GM21526 (cell line): Measurements from ENCODE around the gene STAT6.
A peak's percentile ranks its signal among the peaks of the same experiment; 100 is the strongest.

Experiments used
- ATAC-seq: cut with Tn5 transposase; IDR thresholded peaks from one replicate; pipeline ENCODE4 v1.9.1; 2021; ENCODE audit warnings: moderate library complexity; ENCODE audit not compliant: unreplicated experiment, low FRiP score

Gene STAT6, protein sequence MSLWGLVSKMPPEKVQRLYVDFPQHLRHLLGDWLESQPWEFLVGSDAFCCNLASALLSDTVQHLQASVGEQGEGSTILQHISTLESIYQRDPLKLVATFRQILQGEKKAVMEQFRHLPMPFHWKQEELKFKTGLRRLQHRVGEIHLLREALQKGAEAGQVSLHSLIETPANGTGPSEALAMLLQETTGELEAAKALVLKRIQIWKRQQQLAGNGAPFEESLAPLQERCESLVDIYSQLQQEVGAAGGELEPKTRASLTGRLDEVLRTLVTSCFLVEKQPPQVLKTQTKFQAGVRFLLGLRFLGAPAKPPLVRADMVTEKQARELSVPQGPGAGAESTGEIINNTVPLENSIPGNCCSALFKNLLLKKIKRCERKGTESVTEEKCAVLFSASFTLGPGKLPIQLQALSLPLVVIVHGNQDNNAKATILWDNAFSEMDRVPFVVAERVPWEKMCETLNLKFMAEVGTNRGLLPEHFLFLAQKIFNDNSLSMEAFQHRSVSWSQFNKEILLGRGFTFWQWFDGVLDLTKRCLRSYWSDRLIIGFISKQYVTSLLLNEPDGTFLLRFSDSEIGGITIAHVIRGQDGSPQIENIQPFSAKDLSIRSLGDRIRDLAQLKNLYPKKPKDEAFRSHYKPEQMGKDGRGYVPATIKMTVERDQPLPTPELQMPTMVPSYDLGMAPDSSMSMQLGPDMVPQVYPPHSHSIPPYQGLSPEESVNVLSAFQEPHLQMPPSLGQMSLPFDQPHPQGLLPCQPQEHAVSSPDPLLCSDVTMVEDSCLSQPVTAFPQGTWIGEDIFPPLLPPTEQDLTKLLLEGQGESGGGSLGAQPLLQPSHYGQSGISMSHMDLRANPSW

DNA sequence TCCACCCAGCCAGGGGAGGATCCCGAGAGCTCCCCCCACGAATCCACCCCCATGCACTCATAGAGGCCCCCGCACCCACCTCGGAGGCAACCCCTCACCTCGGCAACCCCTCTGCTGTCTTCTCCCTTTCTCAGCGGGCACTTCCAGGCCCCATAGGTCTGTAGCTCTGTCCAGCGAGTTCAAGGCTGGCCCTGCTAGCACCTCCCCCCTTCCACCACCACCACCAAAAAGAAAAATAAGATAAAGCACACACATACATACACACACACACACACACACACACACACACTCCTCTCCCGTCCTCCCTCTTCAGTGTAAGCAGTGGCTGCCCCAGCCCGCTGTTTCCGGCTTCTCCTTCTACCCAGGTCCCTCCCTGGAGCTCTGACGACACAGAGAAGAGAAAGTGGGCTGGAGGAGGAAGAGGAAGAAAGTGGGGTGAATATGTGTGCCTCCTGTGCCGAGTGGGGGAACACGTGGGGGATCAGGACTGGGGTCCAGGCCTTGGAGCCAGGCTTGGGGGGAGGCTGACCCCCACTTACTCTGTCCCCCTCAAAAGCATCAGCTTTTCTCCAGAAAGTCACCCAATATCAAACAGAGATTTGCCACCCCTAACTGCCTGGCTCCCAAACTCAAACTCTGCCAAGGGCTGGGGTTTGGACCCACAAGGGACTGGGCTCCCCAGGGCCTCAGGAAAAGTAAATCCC is at the start of gene STAT6:
TSS of gene STAT6 (minus strand) at position 332 of the 704 bp plus-strand sequence. CDS start 3,084 bp downstream, outside the sequence.
- peak; percentile 51 for ATAC-seq

GRCh38 chr12:57160741-57161140 is 49.6 kb upstream of the STAT6 start:
- ATAC-seq: no peak

DNA sequence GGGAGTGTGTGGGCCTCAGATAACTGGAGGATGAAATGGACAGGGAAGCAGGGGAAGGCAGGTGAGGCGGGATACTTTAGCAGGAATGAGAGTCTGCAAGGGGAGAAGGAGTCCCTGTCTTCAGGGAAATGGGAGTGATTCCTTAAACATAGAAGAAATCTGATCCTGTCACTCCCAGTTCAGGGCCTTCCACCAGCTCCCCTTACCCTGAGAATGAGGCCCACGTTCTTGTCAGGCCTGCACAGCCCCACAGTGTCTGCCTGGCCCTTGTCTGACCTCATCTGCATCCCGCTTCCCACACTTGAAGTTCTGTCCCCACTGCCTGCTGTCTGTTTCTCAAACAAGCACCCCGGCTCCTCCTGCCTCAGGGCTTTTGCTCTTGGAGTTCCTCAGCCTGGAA is 48.9 kb upstream of the STAT6 start:
- no peak for ATAC-seq

- no peak for ATAC-seq
These were observed 48.1 kb upstream of the STAT6 start for GRCh38 chr12:57159311-57159710.

- ATAC-seq: no peak
These were observed 47.5 kb upstream of the STAT6 start for GRCh38 chr12:57158665-57159064.

DNA sequence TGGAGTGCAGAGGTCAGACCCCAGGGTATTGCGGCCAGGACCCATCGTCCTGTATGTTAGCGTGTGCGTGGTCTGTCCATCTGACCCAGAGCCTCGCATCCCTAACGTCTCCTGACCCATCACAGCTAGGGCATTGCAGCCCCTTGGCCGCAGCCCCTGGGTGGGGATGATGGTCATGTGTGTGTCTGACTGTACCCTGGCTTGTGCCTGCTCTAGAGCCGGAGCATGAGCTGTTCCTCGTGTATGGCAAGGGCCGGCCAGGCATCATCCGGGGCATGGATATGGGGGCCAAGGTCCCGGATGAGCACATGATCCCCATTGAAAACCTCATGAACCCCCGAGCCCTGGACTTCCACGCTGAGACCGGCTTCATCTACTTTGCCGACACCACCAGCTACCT is 47.0 kb upstream of the STAT6 start:
- no peak for ATAC-seq

DNA sequence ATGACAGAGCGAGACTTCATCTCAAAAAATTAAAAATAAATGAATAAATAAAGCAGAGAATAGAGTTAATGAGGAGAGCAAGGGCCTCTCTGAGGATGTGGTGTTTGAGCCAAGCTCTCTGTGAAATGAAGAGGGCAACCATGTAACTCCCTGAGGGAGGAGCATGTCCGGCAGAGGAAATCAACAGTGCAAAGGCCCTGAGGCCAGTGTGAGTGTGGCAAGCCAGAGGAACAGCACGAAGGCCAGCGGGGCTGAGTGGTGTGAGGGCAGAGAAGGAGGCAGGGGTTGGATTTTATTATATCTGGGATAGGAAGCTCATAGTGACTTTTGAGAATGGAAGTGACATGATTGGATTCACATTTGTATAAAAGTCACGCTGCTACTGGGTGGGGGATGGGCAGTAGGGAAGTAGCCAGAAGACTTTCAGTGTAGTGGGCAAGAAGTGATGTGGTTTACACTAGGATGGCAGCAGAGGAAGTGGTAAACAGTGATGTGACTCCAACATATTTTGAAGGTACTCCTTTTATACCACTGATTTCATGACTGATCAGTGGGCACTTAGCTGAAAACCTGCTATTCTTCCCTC is 46.5 kb upstream of the STAT6 start:
- no peak for ATAC-seq

DNA sequence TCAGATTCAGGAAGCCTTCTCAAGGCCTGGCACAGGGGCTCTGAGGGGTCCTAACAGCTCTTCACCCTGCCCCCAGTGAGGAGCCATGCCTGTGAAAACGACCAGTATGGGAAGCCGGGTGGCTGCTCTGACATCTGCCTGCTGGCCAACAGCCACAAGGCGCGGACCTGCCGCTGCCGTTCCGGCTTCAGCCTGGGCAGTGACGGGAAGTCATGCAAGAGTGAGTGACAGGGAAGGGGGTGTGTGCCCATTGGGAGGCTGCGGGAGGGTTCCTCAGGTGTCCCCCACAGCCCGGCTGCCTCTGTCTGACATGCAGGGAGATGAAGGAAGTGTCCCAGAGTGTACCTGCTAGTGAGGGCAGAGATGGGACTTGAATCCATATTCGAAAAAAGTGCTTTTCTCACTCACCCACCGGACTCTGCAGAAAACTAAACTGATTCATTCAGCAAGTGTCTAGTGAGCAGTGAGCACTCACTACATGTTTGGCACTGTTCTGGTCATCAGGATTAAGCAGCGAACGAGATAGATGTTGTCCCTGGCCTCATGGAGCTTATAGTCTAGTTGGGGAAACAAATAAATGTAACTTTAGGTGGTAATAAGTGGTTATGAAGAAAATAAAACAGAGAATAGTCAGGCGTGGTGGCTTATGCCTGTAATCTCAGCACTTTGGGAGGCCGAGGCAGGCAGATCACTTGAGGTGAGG is 45.7 kb upstream of the STAT6 start:
- no peak for ATAC-seq

GRCh38 chr12:57154804-57155434 is 43.8 kb upstream of the STAT6 start:
- ATAC-seq: no peak

GRCh38 chr12:57154076-57154475 is 42.9 kb upstream of the STAT6 start:
- no peak for ATAC-seq

- no peak for ATAC-seq
These were observed 42.3 kb upstream of the STAT6 start for GRCh38 chr12:57153415-57153997.

GRCh38 chr12:57152639-57153038 is 41.5 kb upstream of the STAT6 start:
- no peak for ATAC-seq

DNA sequence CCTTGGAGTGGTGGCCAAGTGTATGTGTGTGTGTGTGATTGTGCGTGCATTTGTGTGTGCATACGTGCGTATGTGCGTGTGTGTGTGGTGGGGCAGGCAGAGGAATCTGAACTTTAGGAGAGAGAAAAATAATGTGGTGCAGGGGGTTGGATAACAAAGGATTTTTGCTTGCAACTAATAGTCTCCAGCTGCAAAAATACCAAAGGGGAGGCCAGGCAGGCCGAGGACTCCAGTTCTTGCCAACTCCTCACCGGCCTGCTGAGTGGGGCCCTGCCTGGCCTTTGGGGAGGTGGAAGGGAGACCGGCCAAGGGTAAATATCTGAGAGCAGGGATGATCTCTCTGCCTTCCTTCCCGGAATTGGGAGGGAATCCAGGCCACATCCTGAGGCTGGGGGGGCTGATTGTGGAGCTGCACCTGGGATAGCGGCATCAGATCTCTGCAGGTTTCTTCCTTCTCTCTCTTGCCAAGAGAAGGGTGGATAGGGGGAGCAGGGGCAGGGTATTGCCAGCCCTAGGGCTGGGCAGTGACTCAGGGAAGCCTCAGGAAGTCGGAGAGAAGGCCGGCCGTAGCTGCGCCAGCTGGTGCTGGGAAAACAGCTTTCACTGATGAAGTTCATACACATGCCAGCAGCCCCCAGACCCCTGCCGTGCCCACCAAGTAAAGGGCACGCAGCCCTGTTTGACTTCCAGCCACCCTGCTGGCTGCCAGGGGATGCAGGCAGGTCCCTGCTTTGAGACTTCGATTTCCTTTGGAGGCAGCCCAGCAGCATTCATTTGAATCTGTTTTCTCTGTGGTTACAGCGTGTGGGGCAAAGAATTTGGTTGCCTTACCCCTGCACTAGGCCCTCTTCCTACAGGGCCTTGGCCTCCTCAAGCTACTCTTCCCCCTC is 40.8 kb upstream of the STAT6 start:
- no peak for ATAC-seq

DNA sequence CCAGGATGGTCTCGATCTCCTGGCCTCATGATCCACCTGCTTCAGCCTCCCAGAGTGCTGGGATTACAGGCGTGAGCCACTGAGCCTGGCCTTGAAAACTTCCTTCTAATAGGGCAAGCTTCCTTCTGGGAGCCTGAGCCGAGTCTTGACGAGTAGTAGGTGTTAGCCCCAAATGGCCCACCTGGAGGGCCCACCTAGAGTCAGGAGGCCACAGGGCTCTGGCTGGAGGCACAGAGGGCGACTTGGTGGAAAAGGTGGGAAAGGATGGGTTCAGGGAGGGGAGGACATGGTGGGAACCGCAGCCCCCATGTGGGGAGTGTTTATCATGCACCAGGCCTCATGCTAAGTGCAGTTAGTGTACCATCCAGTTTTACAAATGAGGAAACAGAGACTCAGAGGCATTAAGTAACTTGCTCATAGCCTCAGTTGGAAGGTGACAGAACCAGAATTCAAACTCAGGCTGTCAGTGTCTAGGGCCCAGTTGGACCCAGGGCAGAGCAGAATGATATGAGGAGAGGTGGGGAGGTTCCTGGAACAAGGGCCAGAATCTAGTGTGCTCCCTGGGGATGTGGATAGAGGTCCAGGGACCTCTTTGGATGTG is 39.3 kb upstream of the STAT6 start:
- ATAC-seq: no peak

DNA sequence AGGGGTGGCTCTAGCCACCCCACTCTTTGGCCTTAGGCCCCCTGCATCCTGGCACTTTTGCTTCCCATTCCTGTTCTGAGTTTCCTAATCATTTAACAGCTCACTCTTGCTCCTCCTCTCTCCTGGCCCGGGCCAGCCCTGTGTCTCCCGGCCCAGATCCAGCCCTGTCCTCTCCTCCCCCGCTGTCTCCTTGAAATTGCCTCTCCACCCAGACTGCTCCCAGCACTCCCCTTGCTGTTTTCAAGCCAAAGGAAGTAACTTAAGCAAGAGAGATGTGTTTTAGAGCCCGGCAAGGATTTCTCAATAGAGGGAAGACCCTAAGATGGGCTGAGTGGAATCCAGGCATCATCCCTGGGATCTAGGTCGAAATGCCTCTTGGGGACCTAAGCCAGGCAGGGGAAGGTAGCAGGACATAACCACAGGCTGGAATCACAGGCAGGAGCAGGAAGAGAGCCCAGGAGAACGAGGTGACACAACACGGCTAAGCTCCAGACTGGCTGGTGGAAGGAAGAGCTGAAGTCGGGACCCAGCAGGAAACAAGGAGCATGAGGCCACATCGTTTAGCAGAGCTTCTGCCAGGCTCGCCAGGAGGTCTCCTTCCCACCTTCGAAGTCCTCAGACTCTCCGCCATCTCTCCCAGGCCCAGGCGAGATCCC is 38.2 kb upstream of the STAT6 start:
- ATAC-seq: no peak

DNA sequence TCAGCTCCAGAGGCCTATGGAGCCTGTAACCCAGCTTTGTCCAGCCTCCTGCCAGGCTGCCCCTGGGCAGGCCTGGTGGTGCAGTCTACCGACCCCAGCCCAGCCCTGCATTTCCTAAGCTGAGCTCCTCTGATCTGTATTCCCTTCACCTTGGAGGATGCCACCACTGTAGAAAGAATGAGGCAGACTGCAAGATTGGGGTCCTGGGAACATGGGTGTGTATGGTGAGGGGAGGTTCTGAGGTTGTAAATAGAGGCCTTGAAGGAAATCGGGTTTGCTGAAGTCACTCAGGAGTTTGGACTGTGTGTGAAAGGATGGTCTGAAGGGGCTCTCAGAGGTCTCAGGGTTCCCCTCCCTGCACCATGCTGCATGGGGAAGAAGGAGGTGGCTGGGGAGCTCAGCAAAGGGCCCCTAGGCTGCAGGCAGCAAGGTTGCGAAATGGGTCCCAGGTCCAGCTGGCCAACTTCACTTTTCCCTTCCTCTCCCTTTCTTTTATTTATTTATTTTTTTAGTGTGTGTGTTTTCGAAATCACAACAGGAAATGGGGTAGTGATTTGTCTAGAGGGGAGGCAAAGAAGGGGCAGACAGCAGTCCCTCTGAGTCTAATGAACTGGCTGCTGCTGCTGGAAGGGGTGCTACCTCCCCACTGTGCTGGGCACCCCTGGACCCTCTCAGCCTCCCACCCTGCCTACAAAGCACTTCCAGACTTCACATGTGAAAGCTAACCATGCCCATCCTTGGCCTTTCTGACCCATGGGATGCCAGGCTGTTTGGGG is 37.5 kb upstream of the STAT6 start:
- ATAC-seq: no peak
